Jurkat, Clone E6-1 (cell line): ENCODE data around the gene F10.
"Not testable (repeated sequence)": the region's sequence is repeated elsewhere in the genome, so short reads cannot be mapped to it uniquely, and the experiment has no call there.

Experiments
- DNase-seq: peaks from one replicate; pipeline ENCODE4 v3.0.0-alpha.2; 2011; ENCODE audit warnings: low read depth, low spot score
- H3K4me3 ChIP-seq: 2 replicates; pipeline ENCODE4 v1.5.1; 2011; ENCODE audit warnings: mild to moderate bottlenecking, low read length, control low read depth, moderate library complexity

The F10 gene

GRCh38 chr13:113096745-113097305 lies 25.8 kb upstream of the F10 start:
- no peak for DNase-seq
- no peak overlapping the region for H3K4me3 ChIP-seq

- DNase-seq, result no peak
- no peak overlapping the region for H3K4me3 ChIP-seq
Observed at GRCh38 chr13:113097651-113098050, 24.9 kb upstream of the F10 start.

- no peak for DNase-seq
- H3K4me3 ChIP-seq, result no peak overlapping the region
Observed at GRCh38 chr13:113098162-113098732, 24.4 kb upstream of the F10 start.

- H3K4me3 ChIP-seq, result no peak overlapping the region
- no peak for DNase-seq
Observed at GRCh38 chr13:113099142-113099541, 23.5 kb upstream of the F10 start.

- not testable (repeated sequence) for H3K4me3 ChIP-seq, DNase-seq
Observed at GRCh38 chr13:113102302-113102701, 20.3 kb upstream of the F10 start.

GRCh38 chr13:113102727-113103126 lies 19.9 kb upstream of the F10 start:
- DNase-seq, result no peak

GRCh38 chr13:113103646-113104045 lies 19.0 kb upstream of the F10 start:
- no peak for DNase-seq
- H3K4me3 ChIP-seq, result no peak overlapping the region

More at GRCh38 chr13:113102727-113103126, 19.9 kb upstream of the F10 start:
- H3K4me3 ChIP-seq, result no peak overlapping the region

- DNase-seq, result no peak
- no peak within 1 kb of the TSS for H3K4me3 ChIP-seq
Observed at GRCh38 chr13:113105032-113105920, 17.3 kb upstream of the F10 start, which contains the start of gene F7. F7 (plus strand) TSS chr13:113105791; CDS start chr13:113105842, 51 bp downstream.

GRCh38 chr13:113105921-113106452 lies 16.6 kb upstream of the F10 start:
- DNase-seq, result no peak

GRCh38 chr13:113106711-113107351 lies 15.8 kb upstream of the F10 start:
- DNase-seq, result no peak
- H3K4me3 ChIP-seq, result no peak overlapping the region

More at GRCh38 chr13:113105921-113106452, 16.6 kb upstream of the F10 start:
- no peak overlapping the region for H3K4me3 ChIP-seq

GRCh38 chr13:113108521-113108920 lies 14.1 kb upstream of the F10 start:
- DNase-seq, H3K4me3 ChIP-seq: not testable (repeated sequence)

GRCh38 chr13:113109151-113110047 lies 13.2 kb upstream of the F10 start:
- no peak for DNase-seq
- no peak overlapping the region for H3K4me3 ChIP-seq

- DNase-seq, result no peak
- H3K4me3 ChIP-seq, result no peak overlapping the region
Observed at GRCh38 chr13:113110048-113110851, 12.3 kb upstream of the F10 start.

- H3K4me3 ChIP-seq, result no peak overlapping the region
- DNase-seq, result no peak
Observed at GRCh38 chr13:113110852-113111315, 11.7 kb upstream of the F10 start.

- not testable (repeated sequence) for H3K4me3 ChIP-seq, DNase-seq
Observed at GRCh38 chr13:113111821-113112220, 10.8 kb upstream of the F10 start.

- H3K4me3 ChIP-seq, DNase-seq: not testable (repeated sequence)
Observed at GRCh38 chr13:113112475-113112874, 10.1 kb upstream of the F10 start.
